K562 (cell line): ENCODE results near the gene RSBN1L. TPM values are rescaled to one million over a fixed set of nuclear protein-coding genes. Genes with fewer than 3 reads are reported as not detected.

Experiments
- ADNP ChIP-seq: fragments of 200-800 bp; sonication (Bioruptor generic); IDR thresholded peaks from 2 replicates; pipeline ENCODE4 v1.6.1; 2016; ENCODE audit warnings: missing genetic modification characterization, missing compliant biosample characterization
- DEAF1 ChIP-seq: fragments of 450-650 bp; formaldehyde crosslinking; IDR thresholded peaks from 2 replicates; pipeline ENCODE4 v1.4.0; 2020; ENCODE audit warnings: mild to moderate bottlenecking, moderate library complexity
- DMBX1 ChIP-seq: fragments of 250-450 bp; sonication (Bioruptor Pico); IDR thresholded peaks from 2 replicates; pipeline ENCODE4 v1.8.0; 2022; ENCODE audit warnings: inconsistent platforms, mild to moderate bottlenecking, moderate library complexity, borderline replicate concordance
- EP400 ChIP-seq: fragments of 450-650 bp; IDR thresholded peaks from 2 replicates; pipeline ENCODE4 v1.6.1; 2017; ENCODE audit warnings: antibody characterized with exemption, mild to moderate bottlenecking, moderate library complexity
- FOXJ3 ChIP-seq: sonication (generic); formaldehyde crosslinking; IDR thresholded peaks from 2 replicates; pipeline ENCODE4 v1.4.0; 2020; ENCODE audit warnings: mild to moderate bottlenecking, missing genetic modification reagents
- HBP1 ChIP-seq: fragments of 450-650 bp; formaldehyde crosslinking; IDR thresholded peaks from 2 replicates; pipeline ENCODE4 v1.4.0; 2022; ENCODE audit warnings: missing genetic modification characterization
- HMGN3 ChIP-seq: IDR thresholded peaks from 2 replicates; pipeline ENCODE4 v1.6.1; 2011; ENCODE audit warnings: borderline replicate concordance, low read depth, mild to moderate bottlenecking, mixed read lengths, low read length; ENCODE audit not compliant: insufficient read length; ENCODE audit errors: extremely low read depth
- MITF ChIP-seq: IDR thresholded peaks from 2 replicates; pipeline ENCODE4 v1.6.1; 2014; ENCODE audit warnings: antibody characterized with exemption
- U2AF1 ChIP-seq: fragments of 200-400 bp; formaldehyde crosslinking; optimal IDR thresholded peaks from 2 replicates; pipeline ENCODE3; 2017; ENCODE audit warnings: mild to moderate bottlenecking, low read depth, low read length, moderate library complexity
- ZBTB43 ChIP-seq: sonication (generic); formaldehyde crosslinking; IDR thresholded peaks from 2 replicates; pipeline ENCODE4 v1.8.0; 2023; ENCODE audit warnings: mild to moderate bottlenecking, missing genetic modification reagents
- ZNF717 ChIP-seq: fragments of 250-450 bp; sonication (Bioruptor Pico); IDR thresholded peaks from 2 replicates; pipeline ENCODE4 v1.5.0; 2021
- polyA plus RNA-seq, 8 experiments: library from polyadenylated mRNA; depleted of rRNA in 4 of 8; stranded (reverse) in 5 of 8; unstranded in 3 of 8; fragments of >200 nt; fragmentation: Nextera tagmentation in 2 of 8; fragmentation: Illumina TruSeq in 1 of 8; extraction: Ambion mirVana in 2 of 8; extraction: Trizol in 1 of 8; gene quantifications; 2 replicates each; pipeline versions ENCODE4 v1.2.1 to v1.2.3, GENCODE V29; 2011 to 2014; ENCODE audit warnings: inconsistent platforms in 1 of 8, missing spikeins in 1 of 8
- total RNA-seq, 7 experiments: library from RNA; depleted of rRNA in 6 of 7; stranded (reverse); fragments of >200 nt in 6 of 7; fragmentation: Illumina TruSeq in 2 of 7; extraction: Trizol in 2 of 7; gene quantifications; 2 replicates each; pipeline versions ENCODE4 v1.2.1 to v1.2.3, GENCODE V29; 2011 to 2021; ENCODE audit warnings: low replicate concordance in 1 of 7
- TF ChIP-seq, protein P1 (sequence below): IDR thresholded peaks from 2 replicates; pipeline ENCODE4 v1.6.1; 2016; ENCODE audit warnings: missing genetic modification characterization, missing compliant biosample characterization
- TF ChIP-seq, protein P2 (sequence below): fragments of 450-650 bp; conservative IDR thresholded peaks from 2 replicates; pipeline ENCODE4 v1.6.1; 2016; ENCODE audit warnings: missing genetic modification characterization, low read depth, mild to moderate bottlenecking, control low read depth, missing compliant biosample characterization
- TF ChIP-seq, protein P3 (sequence below): fragments of 200-800 bp; sonication (Bioruptor generic); IDR thresholded peaks from 2 replicates; pipeline ENCODE4 v1.6.1; 2017; ENCODE audit warnings: missing genetic modification characterization, missing compliant biosample characterization

Gene RSBN1L
- total and polyA plus RNA-seq, 9 of the 15 experiments (the other 6 are each of a cell fraction or from before 2014, with no cell fraction given) = 6.2 to 35.2 (median 20.1) TPM

GRCh38 chr7:77696057-77696642, at the start of gene RSBN1L (continued):
- TF ChIP-seq, protein P1, sequence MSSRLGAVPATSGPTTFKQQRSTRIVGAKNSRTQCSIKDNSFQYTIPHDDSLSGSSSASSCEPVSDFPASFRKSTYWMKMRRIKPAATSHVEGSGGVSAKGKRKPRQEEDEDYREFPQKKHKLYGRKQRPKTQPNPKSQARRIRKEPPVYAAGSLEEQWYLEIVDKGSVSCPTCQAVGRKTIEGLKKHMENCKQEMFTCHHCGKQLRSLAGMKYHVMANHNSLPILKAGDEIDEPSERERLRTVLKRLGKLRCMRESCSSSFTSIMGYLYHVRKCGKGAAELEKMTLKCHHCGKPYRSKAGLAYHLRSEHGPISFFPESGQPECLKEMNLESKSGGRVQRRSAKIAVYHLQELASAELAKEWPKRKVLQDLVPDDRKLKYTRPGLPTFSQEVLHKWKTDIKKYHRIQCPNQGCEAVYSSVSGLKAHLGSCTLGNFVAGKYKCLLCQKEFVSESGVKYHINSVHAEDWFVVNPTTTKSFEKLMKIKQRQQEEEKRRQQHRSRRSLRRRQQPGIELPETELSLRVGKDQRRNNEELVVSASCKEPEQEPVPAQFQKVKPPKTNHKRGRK (tag) = no peak
- no peak for TF ChIP-seq ZBTB43 (CRISPR knock-in tag)
- no peak for TF ChIP-seq DEAF1 (CRISPR knock-in tag)
- TF ChIP-seq HBP1 (CRISPR knock-in tag) = peak; percentile 62; the same call in 1 of the 2 replicates
- TF ChIP-seq ADNP (tag) = no peak
- TF ChIP-seq U2AF1 = no peak
- TF ChIP-seq, protein P2, sequence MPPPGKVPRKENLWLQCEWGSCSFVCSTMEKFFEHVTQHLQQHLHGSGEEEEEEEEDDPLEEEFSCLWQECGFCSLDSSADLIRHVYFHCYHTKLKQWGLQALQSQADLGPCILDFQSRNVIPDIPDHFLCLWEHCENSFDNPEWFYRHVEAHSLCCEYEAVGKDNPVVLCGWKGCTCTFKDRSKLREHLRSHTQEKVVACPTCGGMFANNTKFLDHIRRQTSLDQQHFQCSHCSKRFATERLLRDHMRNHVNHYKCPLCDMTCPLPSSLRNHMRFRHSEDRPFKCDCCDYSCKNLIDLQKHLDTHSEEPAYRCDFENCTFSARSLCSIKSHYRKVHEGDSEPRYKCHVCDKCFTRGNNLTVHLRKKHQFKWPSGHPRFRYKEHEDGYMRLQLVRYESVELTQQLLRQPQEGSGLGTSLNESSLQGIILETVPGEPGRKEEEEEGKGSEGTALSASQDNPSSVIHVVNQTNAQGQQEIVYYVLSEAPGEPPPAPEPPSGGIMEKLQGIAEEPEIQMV = no peak
- TF ChIP-seq ZNF717 = no peak
- TF ChIP-seq MITF = no peak; the same call in 1 of the 2 replicates
- TF ChIP-seq HMGN3 = peak; percentile 74
- TF ChIP-seq EP400 = peak; percentile 81
- no peak for TF ChIP-seq FOXJ3
- TF ChIP-seq DMBX1 (CRISPR knock-in tag) = no peak
- TF ChIP-seq, protein P3, sequence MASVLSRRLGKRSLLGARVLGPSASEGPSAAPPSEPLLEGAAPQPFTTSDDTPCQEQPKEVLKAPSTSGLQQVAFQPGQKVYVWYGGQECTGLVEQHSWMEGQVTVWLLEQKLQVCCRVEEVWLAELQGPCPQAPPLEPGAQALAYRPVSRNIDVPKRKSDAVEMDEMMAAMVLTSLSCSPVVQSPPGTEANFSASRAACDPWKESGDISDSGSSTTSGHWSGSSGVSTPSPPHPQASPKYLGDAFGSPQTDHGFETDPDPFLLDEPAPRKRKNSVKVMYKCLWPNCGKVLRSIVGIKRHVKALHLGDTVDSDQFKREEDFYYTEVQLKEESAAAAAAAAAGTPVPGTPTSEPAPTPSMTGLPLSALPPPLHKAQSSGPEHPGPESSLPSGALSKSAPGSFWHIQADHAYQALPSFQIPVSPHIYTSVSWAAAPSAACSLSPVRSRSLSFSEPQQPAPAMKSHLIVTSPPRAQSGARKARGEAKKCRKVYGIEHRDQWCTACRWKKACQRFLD (CRISPR knock-in tag) = no peak
